K562 (cell line): ENCODE measurements around the gene SMIM12. TPM values are rescaled to one million over a fixed set of nuclear protein-coding genes. Genes with fewer than 3 reads are reported as not detected.

Source experiments
- ATAC-seq: fragments of 200-7000 bp; cut with Tn5 transposase; 3 replicates; pipeline ENCODE4 v1.9.1; 2020; ENCODE audit warnings: moderate library complexity
- BruUV-seq: library from RNA; stranded (reverse); fragments of 400-500 nt; replicated peaks from 2 replicates; lab custom pipeline; 2021; lab: Mats Ljungman, UMichigan
- CTCF ChIA-PET: fragments of 300-600 bp; formaldehyde crosslinking; extraction: SDS; loops from one replicate; lab custom pipeline; 2021; ENCODE audit warnings: low intra/inter-chr PET ratio; lab: Yijun Ruan, JAX
- POLR2A ChIA-PET: fragments of 300-600, 350-650 bp; sonication (Branson Sonifier 250); formaldehyde crosslinking; extraction: SDS; loops from one replicate; lab custom pipeline; 2021; ENCODE audit warnings: antibody characterized with exemption, inconsistent platforms; lab: Yijun Ruan, JAX
- DNase-seq, 4 experiments: peaks; one replicate each; pipeline versions ENCODE4 v3.0.0 to v3.0.0-alpha.2; 2011 to 2018; ENCODE audit warnings: low spot score in 3 of 4, mixed read lengths in 3 of 4; ENCODE audit errors: extremely low read depth in 1 of 4
- FAIRE-seq: peaks from 2 replicates; lab custom pipeline; 2011; peaks lifted over from hg19 to GRCh38; lab: Jason Lieb, UNC
- H2AFZ ChIP-seq: 2 replicates; pipeline ENCODE4 v1.6.0; 2011; ENCODE audit warnings: low read depth, low read length, control low read depth, inconsistent platforms
- H3K27ac ChIP-seq: fragments of 200-600 bp; 3 replicates; pipeline ENCODE4 v1.8.0; 2011; ENCODE audit warnings: low read depth, mild to moderate bottlenecking, control low read depth, inconsistent platforms, low read length, moderate library complexity, mixed read lengths; ENCODE audit errors: extremely low read depth
- H3K27me3 ChIP-seq, 2 experiments: fragments of 300-600 bp in 1 of 2; 2 replicates in 1 of 2; 3 replicates in 1 of 2; pipeline versions ENCODE4 v1.6.0 to v1.8.0; 2011; ENCODE audit warnings: inconsistent platforms in 2 of 2, low read length in 2 of 2, mild to moderate bottlenecking in 1 of 2, mixed read lengths in 1 of 2, moderate library complexity in 1 of 2; ENCODE audit not compliant: control insufficient read depth in 2 of 2, insufficient read depth in 2 of 2
- H3K36me3 ChIP-seq: fragments of 300-600 bp; 3 replicates; pipeline ENCODE4 v1.8.0; 2011; ENCODE audit warnings: mild to moderate bottlenecking, low read length, inconsistent platforms; ENCODE audit not compliant: control insufficient read depth, insufficient read depth
- H3K4me1 ChIP-seq, 2 experiments: fragments of 200-600 bp in 1 of 2; replicated peaks in 1 of 2; 2 replicates in 1 of 2; 3 replicates in 1 of 2; pipeline versions ENCODE4 v1.5.1 to v1.8.0; 2011; ENCODE audit warnings: inconsistent platforms in 2 of 2, low read length in 2 of 2, mild to moderate bottlenecking in 1 of 2, mixed read lengths in 1 of 2, moderate library complexity in 1 of 2; ENCODE audit not compliant: control insufficient read depth in 2 of 2, insufficient read depth in 2 of 2
- H3K4me2 ChIP-seq: 2 replicates; pipeline ENCODE4 v1.6.1; 2011; ENCODE audit warnings: low read length, control low read depth, inconsistent platforms, mixed read lengths; ENCODE audit not compliant: insufficient read depth
- H3K4me3 ChIP-seq: fragments of 200-600 bp; sonication (generic), shearing (Covaris generic); 2 replicates; pipeline ENCODE4 v1.5.1; 2016; ENCODE audit warnings: control low read depth, inconsistent platforms
- H3K79me2 ChIP-seq: fragments of 200-600 bp; 3 replicates; pipeline ENCODE4 v1.8.0; 2011; ENCODE audit warnings: low read length, inconsistent platforms; ENCODE audit not compliant: control insufficient read depth, insufficient read depth
- H3K9ac ChIP-seq, 2 experiments: 2 replicates each; pipeline versions ENCODE4 v1.6.0 to v1.6.1; 2011; ENCODE audit warnings: low read depth in 2 of 2, low read length in 2 of 2, control low read depth in 1 of 2, inconsistent platforms in 1 of 2, mild to moderate bottlenecking in 1 of 2, mixed read lengths in 1 of 2; ENCODE audit not compliant: insufficient read depth in 1 of 2
- H3K9me1 ChIP-seq: one replicate; pipeline ENCODE4 v1.6.0; 2011; ENCODE audit warnings: inconsistent platforms, mild to moderate bottlenecking, low read length, moderate library complexity; ENCODE audit not compliant: control insufficient read depth, insufficient read depth
- H3K9me3 ChIP-seq: replicated peaks from 2 replicates; pipeline ENCODE4 v1.5.1; 2011; ENCODE audit warnings: low read depth, low read length, inconsistent platforms; ENCODE audit not compliant: control insufficient read depth, insufficient read depth
- H4K20me1 ChIP-seq: replicated peaks from 2 replicates; pipeline ENCODE4 v1.6.1; 2011; ENCODE audit warnings: low read length, inconsistent platforms, mixed read lengths; ENCODE audit not compliant: control insufficient read depth, insufficient read depth
- CBX1 ChIP-seq: sonication (generic); IDR thresholded peaks from 2 replicates; pipeline ENCODE4 v1.6.1; 2016; ENCODE audit warnings: antibody characterized with exemption, low read depth, mild to moderate bottlenecking
- CC2D1A ChIP-seq: fragments of 450-650 bp; IDR thresholded peaks from 2 replicates; pipeline ENCODE4 v1.6.1; 2017; ENCODE audit warnings: mild to moderate bottlenecking
- CCNT2 ChIP-seq: IDR thresholded peaks from 2 replicates; pipeline ENCODE4 v1.6.1; 2011; ENCODE audit warnings: borderline replicate concordance, low read depth, mild to moderate bottlenecking, moderate library complexity, mixed read lengths, low read length; ENCODE audit not compliant: insufficient read length; ENCODE audit errors: extremely low read depth
- CREB5 ChIP-seq: fragments of 250-450 bp; sonication (Bioruptor Pico); IDR thresholded peaks from 2 replicates; pipeline ENCODE4 v1.5.0; 2020; ENCODE audit warnings: mild to moderate bottlenecking
- FOXK1 ChIP-seq: sonication (generic); formaldehyde crosslinking; IDR thresholded peaks from 2 replicates; pipeline ENCODE4 v1.8.0; 2022; ENCODE audit warnings: missing genetic modification reagents, mild to moderate bottlenecking, borderline replicate concordance
- FOXP1 ChIP-seq: sonication (generic); formaldehyde crosslinking; IDR thresholded peaks from 2 replicates; pipeline ENCODE4 v1.8.0; 2022; ENCODE audit warnings: mild to moderate bottlenecking, missing genetic modification reagents
- HSF4 ChIP-seq: fragments of 250-450 bp; sonication (Bioruptor Pico); IDR thresholded peaks from 2 replicates; pipeline ENCODE4 v2.1.2; 2022; ENCODE audit warnings: mild to moderate bottlenecking, moderate library complexity, borderline replicate concordance
- MTA2 ChIP-seq: fragments of 450-650 bp; IDR thresholded peaks from 2 replicates; pipeline ENCODE4 v1.6.1; 2016; ENCODE audit warnings: low read depth
- RAD21 ChIP-seq, 2 experiments: fragments of 250-450 bp in 1 of 2; fragments of 450-650 bp in 1 of 2; sonication (Bioruptor Pico) in 1 of 2; formaldehyde crosslinking in 1 of 2; IDR thresholded peaks in 1 of 2; conservative IDR thresholded peaks in 1 of 2; 2 replicates each; pipeline versions ENCODE4 v1.4.0 to v1.8.0; 2020 to 2022; ENCODE audit warnings: mild to moderate bottlenecking in 2 of 2, moderate library complexity in 1 of 2
- SMARCA4 ChIP-seq: fragments of 450-650 bp; IDR thresholded peaks from 2 replicates; pipeline ENCODE4 v1.6.1; 2016
- ZKSCAN1 ChIP-seq: fragments of 150-350 bp; IDR thresholded peaks from 2 replicates; pipeline ENCODE4 v1.6.1; 2016; ENCODE audit warnings: low read depth, low read length
- WGBS: fragments of 100-300 bp; shearing (Covaris generic); methylation state at CpG from one replicate; pipeline ENCODE4 v1.1.6; 2016; ENCODE audit warnings: low coverage, mixed read lengths; ENCODE audit not compliant: insufficient coverage; ENCODE audit errors: missing lambda C conversion rate; 5-methylcytosine and 5-hydroxymethylcytosine counted together
- in situ Hi-C: fragments of 300-500 bp; cut with MboI; formaldehyde crosslinking; loops from 4 replicates; pipeline ENCODE4 v1.15.0; 2018; ENCODE audit warnings: inconsistent platforms, mixed read lengths
- intact Hi-C: fragments of 100-400 bp; cut with micrococcal nuclease; formaldehyde crosslinking; loops from 2 replicates; pipeline ENCODE4 v1.14.2; 2022
- polyA plus RNA-seq, 8 experiments: library from polyadenylated mRNA; depleted of rRNA in 4 of 8; stranded (reverse) in 5 of 8; unstranded in 3 of 8; fragments of >200 nt; fragmentation: Nextera tagmentation in 2 of 8; fragmentation: Illumina TruSeq in 1 of 8; extraction: Ambion mirVana in 2 of 8; extraction: Trizol in 1 of 8; gene quantifications; 2 replicates each; pipeline versions ENCODE4 v1.2.1 to v1.2.3, GENCODE V29; 2011 to 2014; ENCODE audit warnings: inconsistent platforms in 1 of 8, missing spikeins in 1 of 8
- total RNA-seq, 7 experiments: library from RNA; depleted of rRNA in 6 of 7; stranded (reverse); fragments of >200 nt in 6 of 7; fragmentation: Illumina TruSeq in 2 of 7; extraction: Trizol in 2 of 7; gene quantifications; 2 replicates each; pipeline versions ENCODE4 v1.2.1 to v1.2.3, GENCODE V29; 2011 to 2021; ENCODE audit warnings: low replicate concordance in 1 of 7
- TF ChIP-seq, protein P1 (sequence below): fragments of 250-450 bp; sonication (Bioruptor Pico); IDR thresholded peaks from 2 replicates; pipeline ENCODE4 v1.5.0; 2021
- TF ChIP-seq, protein P2 (sequence below): sonication (generic); formaldehyde crosslinking; IDR thresholded peaks from 2 replicates; pipeline ENCODE4 v1.8.1; 2022; ENCODE audit warnings: missing genetic modification reagents
- TF ChIP-seq, protein P3 (sequence below): fragments of 250-450 bp; sonication (Bioruptor Pico); IDR thresholded peaks from 2 replicates; pipeline ENCODE4 v1.9.0; 2021; ENCODE audit warnings: mild to moderate bottlenecking

Gene SMIM12
- total and polyA plus RNA-seq, 9 of the 15 experiments (the other 6 are each of a cell fraction or from before 2014, with no cell fraction given) = 51.7 to 112 (median 63.9) TPM

- no peak for TF ChIP-seq CREB5 (CRISPR knock-in tag)
- no peak for TF ChIP-seq ZKSCAN1
- TF ChIP-seq CBX1 = no peak
- no peak for TF ChIP-seq HSF4 (CRISPR knock-in tag)
- TF ChIP-seq, protein P1, sequence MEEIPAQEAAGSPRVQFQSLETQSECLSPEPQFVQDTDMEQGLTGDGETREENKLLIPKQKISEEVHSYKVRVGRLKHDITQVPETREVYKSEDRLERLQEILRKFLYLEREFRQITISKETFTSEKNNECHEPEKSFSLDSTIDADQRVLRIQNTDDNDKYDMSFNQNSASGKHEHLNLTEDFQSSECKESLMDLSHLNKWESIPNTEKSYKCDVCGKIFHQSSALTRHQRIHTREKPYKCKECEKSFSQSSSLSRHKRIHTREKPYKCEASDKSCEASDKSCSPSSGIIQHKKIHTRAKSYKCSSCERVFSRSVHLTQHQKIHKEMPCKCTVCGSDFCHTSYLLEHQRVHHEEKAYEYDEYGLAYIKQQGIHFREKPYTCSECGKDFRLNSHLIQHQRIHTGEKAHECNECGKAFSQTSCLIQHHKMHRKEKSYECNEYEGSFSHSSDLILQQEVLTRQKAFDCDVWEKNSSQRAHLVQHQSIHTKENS = no peak
- TF ChIP-seq MTA2 = no peak
- no peak for TF ChIP-seq FOXK1 (CRISPR knock-in tag)
- TF ChIP-seq CC2D1A = no peak
These were observed 9.2 kb downstream of the SMIM12 start (continued) for GRCh38 chr1:34850382-34850781.

GRCh38 chr1:34847094-34847493, 12.5 kb downstream of the SMIM12 start:
- Histone ChIP-seq H4K20me1 (peaks cover 5% of the 10 kb centered on the region; the same call in 1 of the 2 replicates), H3K27ac (no peak overlapping the region), H3K79me2 (0 out of 3 replicates have a peak, but pooled peaks cover 1% of the 10 kb centered on the region), H3K4me2 (no peak overlapping the region), H3K9ac (peak overlapping the region in 1 of 2 experiments; percentile 3; a peak in 1 of 4 replicates), H3K27me3 (no peaks in the 10 kb centered on the region), H3K36me3 (peaks cover 8% of the 10 kb centered on the region), H3K9me1 (peaks cover 8% of the 10 kb centered on the region), H2AFZ (no peak overlapping the region), H3K9me3 (no peaks in the 10 kb centered on the region), H3K4me3 (no peak overlapping the region), H3K4me1 (peaks cover 38 to 51% of the 10 kb centered on the region in 2 experiments)
- CTCF ChIA-PET = no interaction called here
- in situ Hi-C loops = loop anchor here (5.0 kb wide), 1 partner anchor 60 kb away; no protein-coding TSS in a partner anchor
- ATAC-seq = no peak
- no TSS peak for BruUV-seq
- intact Hi-C loops = no loop called here
- POLR2A ChIA-PET = interaction anchor here (0.6 to 1.3 kb wide), 3 partner anchors 45 to 359 kb away, joined by 4 read pairs; no protein-coding TSS in a partner anchor
- DNase-seq = no peak
- WGBS = 78% methylated on average over 6 of the region's 7 CpGs
- FAIRE-seq = no peak
- TF ChIP-seq CCNT2 = no peak
- TF ChIP-seq, protein P2, sequence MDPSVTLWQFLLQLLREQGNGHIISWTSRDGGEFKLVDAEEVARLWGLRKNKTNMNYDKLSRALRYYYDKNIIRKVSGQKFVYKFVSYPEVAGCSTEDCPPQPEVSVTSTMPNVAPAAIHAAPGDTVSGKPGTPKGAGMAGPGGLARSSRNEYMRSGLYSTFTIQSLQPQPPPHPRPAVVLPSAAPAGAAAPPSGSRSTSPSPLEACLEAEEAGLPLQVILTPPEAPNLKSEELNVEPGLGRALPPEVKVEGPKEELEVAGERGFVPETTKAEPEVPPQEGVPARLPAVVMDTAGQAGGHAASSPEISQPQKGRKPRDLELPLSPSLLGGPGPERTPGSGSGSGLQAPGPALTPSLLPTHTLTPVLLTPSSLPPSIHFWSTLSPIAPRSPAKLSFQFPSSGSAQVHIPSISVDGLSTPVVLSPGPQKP (CRISPR knock-in tag) = no peak
- TF ChIP-seq, protein P3, sequence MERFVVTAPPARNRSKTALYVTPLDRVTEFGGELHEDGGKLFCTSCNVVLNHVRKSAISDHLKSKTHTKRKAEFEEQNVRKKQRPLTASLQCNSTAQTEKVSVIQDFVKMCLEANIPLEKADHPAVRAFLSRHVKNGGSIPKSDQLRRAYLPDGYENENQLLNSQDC (CRISPR knock-in tag) = no peak
- TF ChIP-seq RAD21 (CRISPR knock-in tag; conservative IDR thresholded peaks at IDR 0.05 in 1 of 2, IDR thresholded peaks at IDR 0.05 in 1 of 2) = no peak
- no peak for TF ChIP-seq SMARCA4
- no peak for TF ChIP-seq FOXP1 (CRISPR knock-in tag)
